H1 (cell line): Measurements from ENCODE around the gene IDUA. TPM values are rescaled to one million over a fixed set of nuclear protein-coding genes. Genes with fewer than 3 reads are reported as not detected.

ENCODE experiments used
- ASH2L ChIP-seq: fragments of 200-600, 300-600 bp; sonication (generic); IDR thresholded peaks from one replicate; pipeline ENCODE4 v1.7.1; 2017; ENCODE audit warnings: low read length
- BCL11A ChIP-seq, 2 experiments: IDR thresholded peaks; one replicate each; pipeline ENCODE4 v1.6.1; 2011; ENCODE audit warnings: low read depth in 2 of 2, low read length in 2 of 2, mild to moderate bottlenecking in 2 of 2
- CBX5 ChIP-seq: fragments of 300-800, 300-1000 bp; sonication (generic); IDR thresholded peaks from 2 replicates; pipeline ENCODE4 v1.7.1; 2016; ENCODE audit warnings: antibody characterized with exemption, low read length, low read depth
- CHD2 ChIP-seq: IDR thresholded peaks from 2 replicates; pipeline ENCODE4 v1.6.1; 2012; ENCODE audit warnings: low read length, improper control_type of control experiment
- CREB1 ChIP-seq: IDR thresholded peaks from 2 replicates; pipeline ENCODE4 v1.6.1; 2012; ENCODE audit warnings: inconsistent platforms
- EGR1 ChIP-seq: IDR thresholded peaks from 2 replicates; pipeline ENCODE4 v1.6.1; 2011; ENCODE audit warnings: low read depth, low read length, borderline replicate concordance
- KDM1A ChIP-seq: fragments of 200-600, 300-600 bp; sonication (generic); IDR thresholded peaks from 2 replicates; pipeline ENCODE4 v1.7.1; 2016; ENCODE audit warnings: mild to moderate bottlenecking, low read length, borderline replicate concordance
- POLR2AphosphoS5 ChIP-seq: IDR thresholded peaks from 2 replicates; pipeline ENCODE4 v1.6.1; 2011; ENCODE audit warnings: low read depth, low read length
- POU5F1 ChIP-seq: IDR thresholded peaks from 2 replicates; pipeline ENCODE4 v1.6.1; 2011; ENCODE audit warnings: low read depth, mild to moderate bottlenecking, low read length, moderate library complexity
- TAF1 ChIP-seq: IDR thresholded peaks from 2 replicates; pipeline ENCODE4 v1.6.1; 2011; ENCODE audit warnings: mild to moderate bottlenecking, low read depth, low read length
- polyA plus RNA-seq, 7 experiments: library from polyadenylated mRNA; depleted of rRNA in 3 of 7; stranded (reverse) in 5 of 7; unstranded in 2 of 7; fragments of >200 nt in 5 of 7; fragments of 200-250 nt in 2 of 7; gene quantifications; 1 replicate in 5 of 7; 2 replicates in 1 of 7; 4 replicates in 1 of 7; pipeline versions ENCODE4 v1.2.1 to v1.2.3, GENCODE V29; 2011 to 2013; ENCODE audit warnings: missing spikeins in 2 of 7, mixed read lengths in 2 of 7
- total RNA-seq: library from RNA; stranded (reverse); fragmentation: NEBNext Ultra II Directional; extraction: Animal tissue kit (Norgen Biotek cat#: 25700); gene quantifications from 2 replicates; pipeline ENCODE4 v1.2.1, GENCODE V29; 2021
- TF ChIP-seq, protein P1 (sequence below): fragments of 300-600 bp; sonication (generic); IDR thresholded peaks from 2 replicates; pipeline ENCODE4 v1.7.1; 2012; ENCODE audit warnings: low read length, moderate library complexity, mild to moderate bottlenecking, inconsistent platforms; ENCODE audit not compliant: insufficient replicate concordance

The IDUA gene
- total and polyA plus RNA-seq, 2 of the 8 experiments (the other 6 are each of a cell fraction or from before 2014, with no cell fraction given): 2.8 to 4.8 TPM

DNA sequence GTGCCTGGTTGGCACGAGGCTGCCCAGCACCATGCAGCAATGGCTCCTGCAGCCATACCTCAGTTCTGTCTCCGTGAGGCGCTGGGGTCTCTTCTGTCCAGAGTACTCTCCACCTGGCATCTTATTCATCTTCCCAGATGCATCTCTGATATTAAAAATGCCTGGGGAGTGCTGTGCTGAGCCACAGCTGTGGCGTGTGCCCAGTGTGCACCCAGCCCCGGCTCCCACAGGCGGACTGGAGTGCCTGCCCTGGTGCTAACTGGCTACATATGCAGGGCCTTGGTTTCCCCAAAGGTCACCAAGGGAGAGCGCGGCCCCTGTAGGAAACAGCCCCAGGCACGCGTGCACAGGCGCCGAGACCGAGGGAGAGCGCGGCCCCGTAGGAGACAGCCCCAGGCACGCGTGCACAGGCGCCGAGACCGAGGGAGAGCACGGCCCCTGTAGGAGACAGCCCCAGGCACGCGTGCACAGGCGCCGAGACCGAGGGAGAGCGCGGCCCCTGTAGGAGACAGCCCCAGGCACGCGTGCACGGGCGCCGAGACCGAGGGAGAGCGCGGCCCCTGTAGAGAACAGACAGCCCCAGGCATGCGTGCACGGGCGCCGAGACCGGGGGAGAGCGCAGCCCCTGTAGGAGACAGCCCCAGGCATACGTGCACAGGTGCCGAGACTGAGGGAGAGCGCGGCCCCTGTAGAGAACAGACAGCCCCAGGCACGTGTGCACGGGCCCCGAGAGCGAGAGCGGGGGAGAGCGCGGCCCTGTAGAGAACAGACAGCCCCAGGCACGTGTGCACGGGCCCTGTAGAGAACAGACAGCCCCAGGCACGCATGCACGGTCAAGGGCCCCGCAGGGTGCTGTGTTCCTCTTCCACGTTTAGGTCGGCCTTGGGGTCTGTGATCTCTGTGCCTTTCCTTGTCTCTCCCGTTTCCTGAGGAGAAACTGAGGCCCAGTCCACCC is 40.0 kb upstream of the IDUA start (continued):
- TF ChIP-seq, protein P1, sequence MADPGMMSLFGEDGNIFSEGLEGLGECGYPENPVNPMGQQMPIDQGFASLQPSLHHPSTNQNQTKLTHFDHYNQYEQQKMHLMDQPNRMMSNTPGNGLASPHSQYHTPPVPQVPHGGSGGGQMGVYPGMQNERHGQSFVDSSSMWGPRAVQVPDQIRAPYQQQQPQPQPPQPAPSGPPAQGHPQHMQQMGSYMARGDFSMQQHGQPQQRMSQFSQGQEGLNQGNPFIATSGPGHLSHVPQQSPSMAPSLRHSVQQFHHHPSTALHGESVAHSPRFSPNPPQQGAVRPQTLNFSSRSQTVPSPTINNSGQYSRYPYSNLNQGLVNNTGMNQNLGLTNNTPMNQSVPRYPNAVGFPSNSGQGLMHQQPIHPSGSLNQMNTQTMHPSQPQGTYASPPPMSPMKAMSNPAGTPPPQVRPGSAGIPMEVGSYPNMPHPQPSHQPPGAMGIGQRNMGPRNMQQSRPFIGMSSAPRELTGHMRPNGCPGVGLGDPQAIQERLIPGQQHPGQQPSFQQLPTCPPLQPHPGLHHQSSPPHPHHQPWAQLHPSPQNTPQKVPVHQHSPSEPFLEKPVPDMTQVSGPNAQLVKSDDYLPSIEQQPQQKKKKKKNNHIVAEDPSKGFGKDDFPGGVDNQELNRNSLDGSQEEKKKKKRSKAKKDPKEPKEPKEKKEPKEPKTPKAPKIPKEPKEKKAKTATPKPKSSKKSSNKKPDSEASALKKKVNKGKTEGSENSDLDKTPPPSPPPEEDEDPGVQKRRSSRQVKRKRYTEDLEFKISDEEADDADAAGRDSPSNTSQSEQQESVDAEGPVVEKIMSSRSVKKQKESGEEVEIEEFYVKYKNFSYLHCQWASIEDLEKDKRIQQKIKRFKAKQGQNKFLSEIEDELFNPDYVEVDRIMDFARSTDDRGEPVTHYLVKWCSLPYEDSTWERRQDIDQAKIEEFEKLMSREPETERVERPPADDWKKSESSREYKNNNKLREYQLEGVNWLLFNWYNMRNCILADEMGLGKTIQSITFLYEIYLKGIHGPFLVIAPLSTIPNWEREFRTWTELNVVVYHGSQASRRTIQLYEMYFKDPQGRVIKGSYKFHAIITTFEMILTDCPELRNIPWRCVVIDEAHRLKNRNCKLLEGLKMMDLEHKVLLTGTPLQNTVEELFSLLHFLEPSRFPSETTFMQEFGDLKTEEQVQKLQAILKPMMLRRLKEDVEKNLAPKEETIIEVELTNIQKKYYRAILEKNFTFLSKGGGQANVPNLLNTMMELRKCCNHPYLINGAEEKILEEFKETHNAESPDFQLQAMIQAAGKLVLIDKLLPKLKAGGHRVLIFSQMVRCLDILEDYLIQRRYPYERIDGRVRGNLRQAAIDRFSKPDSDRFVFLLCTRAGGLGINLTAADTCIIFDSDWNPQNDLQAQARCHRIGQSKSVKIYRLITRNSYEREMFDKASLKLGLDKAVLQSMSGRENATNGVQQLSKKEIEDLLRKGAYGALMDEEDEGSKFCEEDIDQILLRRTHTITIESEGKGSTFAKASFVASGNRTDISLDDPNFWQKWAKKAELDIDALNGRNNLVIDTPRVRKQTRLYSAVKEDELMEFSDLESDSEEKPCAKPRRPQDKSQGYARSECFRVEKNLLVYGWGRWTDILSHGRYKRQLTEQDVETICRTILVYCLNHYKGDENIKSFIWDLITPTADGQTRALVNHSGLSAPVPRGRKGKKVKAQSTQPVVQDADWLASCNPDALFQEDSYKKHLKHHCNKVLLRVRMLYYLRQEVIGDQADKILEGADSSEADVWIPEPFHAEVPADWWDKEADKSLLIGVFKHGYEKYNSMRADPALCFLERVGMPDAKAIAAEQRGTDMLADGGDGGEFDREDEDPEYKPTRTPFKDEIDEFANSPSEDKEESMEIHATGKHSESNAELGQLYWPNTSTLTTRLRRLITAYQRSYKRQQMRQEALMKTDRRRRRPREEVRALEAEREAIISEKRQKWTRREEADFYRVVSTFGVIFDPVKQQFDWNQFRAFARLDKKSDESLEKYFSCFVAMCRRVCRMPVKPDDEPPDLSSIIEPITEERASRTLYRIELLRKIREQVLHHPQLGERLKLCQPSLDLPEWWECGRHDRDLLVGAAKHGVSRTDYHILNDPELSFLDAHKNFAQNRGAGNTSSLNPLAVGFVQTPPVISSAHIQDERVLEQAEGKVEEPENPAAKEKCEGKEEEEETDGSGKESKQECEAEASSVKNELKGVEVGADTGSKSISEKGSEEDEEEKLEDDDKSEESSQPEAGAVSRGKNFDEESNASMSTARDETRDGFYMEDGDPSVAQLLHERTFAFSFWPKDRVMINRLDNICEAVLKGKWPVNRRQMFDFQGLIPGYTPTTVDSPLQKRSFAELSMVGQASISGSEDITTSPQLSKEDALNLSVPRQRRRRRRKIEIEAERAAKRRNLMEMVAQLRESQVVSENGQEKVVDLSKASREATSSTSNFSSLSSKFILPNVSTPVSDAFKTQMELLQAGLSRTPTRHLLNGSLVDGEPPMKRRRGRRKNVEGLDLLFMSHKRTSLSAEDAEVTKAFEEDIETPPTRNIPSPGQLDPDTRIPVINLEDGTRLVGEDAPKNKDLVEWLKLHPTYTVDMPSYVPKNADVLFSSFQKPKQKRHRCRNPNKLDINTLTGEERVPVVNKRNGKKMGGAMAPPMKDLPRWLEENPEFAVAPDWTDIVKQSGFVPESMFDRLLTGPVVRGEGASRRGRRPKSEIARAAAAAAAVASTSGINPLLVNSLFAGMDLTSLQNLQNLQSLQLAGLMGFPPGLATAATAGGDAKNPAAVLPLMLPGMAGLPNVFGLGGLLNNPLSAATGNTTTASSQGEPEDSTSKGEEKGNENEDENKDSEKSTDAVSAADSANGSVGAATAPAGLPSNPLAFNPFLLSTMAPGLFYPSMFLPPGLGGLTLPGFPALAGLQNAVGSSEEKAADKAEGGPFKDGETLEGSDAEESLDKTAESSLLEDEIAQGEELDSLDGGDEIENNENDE: no peak
- TF ChIP-seq POU5F1: no peak
- no peak for TF ChIP-seq KDM1A
- TF ChIP-seq EGR1: no peak
- TF ChIP-seq TAF1: no peak
- TF ChIP-seq POLR2AphosphoS5: no peak
- no peak for TF ChIP-seq BCL11A (IDR thresholded peaks at IDR 0.05; ENCODE audit: low read depth in 2 of 2, low read length in 2 of 2)
- no peak for TF ChIP-seq CREB1
- no peak for TF ChIP-seq ASH2L
- TF ChIP-seq CHD2: no peak
- TF ChIP-seq CBX5: no peak
